Esophagus muscularis mucosa (tissue), 4 donors: ENCODE measurements around the gene CD96.

Experiments used
- EP300 ChIP-seq: sonication (generic); formaldehyde crosslinking; IDR thresholded peaks from one replicate; pipeline ENCODE4 v1.6.1; 2017; ENCODE audit warnings: antibody characterized with exemption
- POLR2A ChIP-seq: fragments of 450-650 bp; IDR thresholded peaks from one replicate; pipeline ENCODE4 v1.6.1; 2017; ENCODE audit warnings: antibody characterized with exemption, moderate library complexity, mild to moderate bottlenecking, low read depth
- POLR2AphosphoS5 ChIP-seq, 2 donors: sonication (generic); formaldehyde crosslinking; IDR thresholded peaks; one replicate each; pipeline ENCODE4 v1.6.1; 2017; ENCODE audit warnings: antibody characterized with exemption in 2 of 2
- TF ChIP-seq, protein P1 (sequence below), 3 experiments: fragments of 200-600 bp in 2 of 3; fragments of 450-650 bp in 1 of 3; sonication (generic) in 2 of 3; IDR thresholded peaks; one replicate each; pipeline ENCODE4 v1.5.1; 2017 to 2019; ENCODE audit warnings: antibody characterized with exemption in 3 of 3, mild to moderate bottlenecking in 2 of 3, moderate library complexity in 1 of 3

GRCh38 chr3:111601810-111602209, 59.8 kb downstream of the CD96 start:
- TF ChIP-seq EP300 = no peak
- TF ChIP-seq POLR2AphosphoS5 (IDR thresholded peaks at IDR 0.05) = no peak
- TF ChIP-seq, protein P1, sequence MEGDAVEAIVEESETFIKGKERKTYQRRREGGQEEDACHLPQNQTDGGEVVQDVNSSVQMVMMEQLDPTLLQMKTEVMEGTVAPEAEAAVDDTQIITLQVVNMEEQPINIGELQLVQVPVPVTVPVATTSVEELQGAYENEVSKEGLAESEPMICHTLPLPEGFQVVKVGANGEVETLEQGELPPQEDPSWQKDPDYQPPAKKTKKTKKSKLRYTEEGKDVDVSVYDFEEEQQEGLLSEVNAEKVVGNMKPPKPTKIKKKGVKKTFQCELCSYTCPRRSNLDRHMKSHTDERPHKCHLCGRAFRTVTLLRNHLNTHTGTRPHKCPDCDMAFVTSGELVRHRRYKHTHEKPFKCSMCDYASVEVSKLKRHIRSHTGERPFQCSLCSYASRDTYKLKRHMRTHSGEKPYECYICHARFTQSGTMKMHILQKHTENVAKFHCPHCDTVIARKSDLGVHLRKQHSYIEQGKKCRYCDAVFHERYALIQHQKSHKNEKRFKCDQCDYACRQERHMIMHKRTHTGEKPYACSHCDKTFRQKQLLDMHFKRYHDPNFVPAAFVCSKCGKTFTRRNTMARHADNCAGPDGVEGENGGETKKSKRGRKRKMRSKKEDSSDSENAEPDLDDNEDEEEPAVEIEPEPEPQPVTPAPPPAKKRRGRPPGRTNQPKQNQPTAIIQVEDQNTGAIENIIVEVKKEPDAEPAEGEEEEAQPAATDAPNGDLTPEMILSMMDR (IDR thresholded peaks at IDR 0.05) = no peak
- TF ChIP-seq POLR2A = no peak
